HG03039 (cell line): Measurements from ENCODE around the gene AMN.

Experiments used
- ATAC-seq: cut with Tn5 transposase; IDR thresholded peaks from one replicate; pipeline ENCODE4 v1.9.1; 2021; ENCODE audit warnings: mild to moderate bottlenecking, moderate library complexity; ENCODE audit not compliant: unreplicated experiment

Gene AMN

DNA sequence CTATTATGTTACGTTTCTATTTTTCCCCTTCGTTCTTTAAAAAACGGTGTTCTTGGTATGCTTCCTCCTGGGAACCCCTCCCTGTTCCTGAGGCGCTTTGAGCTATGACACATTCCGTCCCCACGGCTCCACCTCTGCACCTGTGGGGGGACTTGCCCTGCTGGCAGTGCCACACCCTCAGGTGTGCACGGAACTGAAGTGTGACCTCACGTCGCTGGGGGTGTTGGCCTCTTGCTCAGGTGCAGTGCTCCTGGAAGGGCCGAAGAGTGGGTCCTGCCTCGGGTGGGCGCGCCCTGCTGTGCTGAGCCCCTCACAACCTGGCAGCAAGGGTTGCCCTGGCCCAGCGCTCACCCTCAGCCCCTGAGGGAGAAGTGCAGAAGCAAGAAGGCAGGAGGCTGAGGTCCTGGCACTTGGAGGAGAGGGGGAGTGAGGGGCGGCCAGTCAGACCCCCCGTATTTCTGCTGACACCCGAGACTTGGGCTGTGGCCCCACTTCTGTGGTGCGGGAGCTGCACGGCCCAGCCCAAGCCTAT is 4.9 kb downstream of the AMN start:
- no peak for ATAC-seq

GRCh38 chr14:102927878-102928411 is 5.5 kb downstream of the AMN start:
- ATAC-seq: no peak

DNA sequence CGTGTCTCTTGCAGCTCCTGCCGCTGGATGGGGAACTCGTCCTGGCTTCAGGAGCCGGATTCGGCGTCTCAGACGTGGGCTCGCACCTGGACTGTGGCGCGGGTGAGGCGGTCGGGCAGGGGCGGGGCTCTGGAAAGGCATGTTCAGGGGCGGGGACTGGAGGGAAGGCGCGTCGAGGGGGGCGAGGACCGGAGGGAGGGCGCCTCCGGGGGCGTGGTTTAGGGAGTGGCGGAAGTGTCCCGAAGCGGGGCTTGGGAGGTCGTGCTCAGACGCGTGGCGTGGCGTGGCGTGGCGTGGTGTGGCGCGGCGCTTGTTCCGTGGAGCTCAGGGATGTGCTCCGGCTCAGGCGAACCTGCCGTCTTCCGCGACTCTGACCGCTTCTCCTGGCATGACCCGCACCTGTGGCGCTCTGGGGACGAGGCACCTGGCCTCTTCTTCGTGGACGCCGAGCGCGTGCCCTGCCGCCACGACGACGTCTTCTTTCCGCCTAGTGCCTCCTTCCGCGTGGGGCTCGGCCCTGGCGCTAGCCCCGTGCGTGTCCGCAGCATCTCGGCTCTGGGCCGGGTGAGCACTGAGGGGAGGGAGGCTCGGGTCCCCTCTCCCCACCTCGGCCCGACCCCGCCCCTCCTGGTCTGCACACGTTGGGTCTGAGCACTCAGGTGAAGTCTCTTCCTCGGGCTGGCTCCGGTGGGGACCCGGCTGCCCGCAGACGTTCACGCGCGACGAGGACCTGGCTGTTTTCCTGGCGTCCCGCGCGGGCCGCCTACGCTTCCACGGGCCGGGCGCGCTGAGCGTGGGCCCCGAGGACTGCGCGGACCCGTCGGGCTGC is 6.2 kb downstream of the AMN start:
- no peak for ATAC-seq

- ATAC-seq: no peak
These were observed 7.0 kb downstream of the AMN start for GRCh38 chr14:102929241-102930137.

DNA sequence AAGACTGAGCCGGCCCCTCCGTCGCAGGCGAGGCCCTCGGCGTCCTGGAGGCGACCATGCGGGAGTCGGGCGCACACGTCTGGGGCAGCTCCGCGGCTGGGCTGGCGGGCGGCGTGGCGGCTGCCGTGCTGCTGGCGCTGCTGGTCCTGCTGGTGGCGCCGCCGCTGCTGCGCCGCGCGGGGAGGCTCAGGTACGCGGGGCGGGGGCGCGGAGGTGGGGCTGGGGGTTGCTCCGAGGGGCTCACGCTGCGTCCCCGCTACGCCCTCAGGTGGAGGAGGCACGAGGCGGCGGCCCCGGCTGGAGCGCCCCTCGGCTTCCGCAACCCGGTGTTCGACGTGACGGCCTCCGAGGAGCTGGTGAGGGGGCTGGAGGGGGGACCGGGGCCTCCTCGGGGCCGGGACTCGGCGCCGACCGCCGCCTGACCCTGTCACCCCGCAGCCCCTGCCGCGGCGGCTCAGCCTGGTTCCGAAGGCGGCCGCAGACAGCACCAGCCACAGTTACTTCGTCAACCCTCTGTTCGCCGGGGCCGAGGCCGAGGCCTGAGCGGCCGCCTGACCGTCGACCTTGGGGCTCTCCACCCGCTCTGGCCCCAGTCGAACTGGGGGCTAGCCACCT is 7.8 kb downstream of the AMN start:
- no peak for ATAC-seq

- ATAC-seq: no peak
These were observed 8.5 kb downstream of the AMN start for GRCh38 chr14:102930753-102931579.

GRCh38 chr14:102931580-102932285 is 9.3 kb downstream of the AMN start:
- ATAC-seq: no peak

DNA sequence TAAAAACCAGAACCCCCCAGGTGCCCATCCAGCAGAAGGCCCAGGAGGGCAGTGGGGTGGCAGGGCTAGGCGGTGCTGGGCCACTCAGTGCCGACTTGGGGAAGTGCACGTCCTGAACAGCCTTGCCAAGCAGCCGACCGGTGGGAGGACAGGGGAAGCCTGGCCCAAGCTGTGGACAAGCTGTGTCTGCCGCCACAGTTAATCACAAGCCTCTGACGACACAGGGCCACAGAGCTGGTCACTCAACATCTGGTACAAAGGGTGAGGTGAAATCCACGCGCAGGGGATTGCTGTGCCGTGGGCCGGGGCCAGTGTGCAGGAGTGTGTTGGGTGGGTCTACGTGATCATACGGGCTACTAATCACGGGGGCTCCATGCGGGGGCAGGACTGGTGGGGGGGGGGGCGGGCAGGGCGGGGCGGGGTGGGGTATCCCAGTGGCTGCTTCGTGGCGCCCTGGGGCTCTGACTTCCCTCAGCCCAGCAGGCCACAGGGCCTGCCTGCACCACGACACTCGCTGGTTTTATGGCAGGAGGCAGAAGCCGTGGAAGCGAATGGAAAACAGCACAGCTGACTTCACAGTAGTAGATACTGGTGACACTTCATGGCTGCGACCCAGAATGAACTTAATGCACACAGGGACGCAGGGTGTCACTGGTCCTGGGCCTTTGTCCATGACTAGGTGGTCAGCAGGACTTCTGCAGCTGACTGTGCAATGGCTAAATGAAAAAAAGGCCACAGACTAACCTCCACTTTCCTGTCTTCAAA is 10.2 kb downstream of the AMN start:
- no peak for ATAC-seq

DNA sequence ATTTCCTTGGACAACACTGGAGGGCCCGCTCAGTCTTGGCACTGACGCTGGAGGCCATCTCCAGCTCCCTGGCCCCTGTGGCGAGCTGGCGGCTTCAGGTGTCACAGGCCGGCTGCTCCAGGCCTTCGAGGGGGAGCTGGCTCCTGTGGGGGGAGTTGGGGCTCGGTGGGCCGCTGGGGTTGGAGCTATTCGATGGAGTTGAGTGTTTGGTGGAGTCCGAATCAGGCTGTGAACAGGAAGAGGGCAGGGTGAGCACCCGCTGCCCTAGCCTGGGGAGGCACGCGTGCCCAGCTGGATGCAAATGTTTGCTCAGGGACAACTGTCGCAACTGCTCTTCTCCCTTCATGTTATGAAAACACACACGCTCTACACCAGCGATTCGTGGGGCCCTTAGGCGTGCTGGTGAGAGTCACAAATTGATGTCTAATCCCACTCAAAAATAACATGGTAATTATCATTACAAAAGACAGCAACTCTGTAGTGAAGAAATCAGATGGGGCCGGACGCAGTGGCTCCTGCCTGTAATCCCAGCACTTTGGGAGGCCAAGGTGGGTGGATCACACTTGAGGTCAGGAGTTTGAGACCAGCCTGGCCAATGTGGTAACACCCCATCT is 11.3 kb downstream of the AMN start:
- no peak for ATAC-seq

DNA sequence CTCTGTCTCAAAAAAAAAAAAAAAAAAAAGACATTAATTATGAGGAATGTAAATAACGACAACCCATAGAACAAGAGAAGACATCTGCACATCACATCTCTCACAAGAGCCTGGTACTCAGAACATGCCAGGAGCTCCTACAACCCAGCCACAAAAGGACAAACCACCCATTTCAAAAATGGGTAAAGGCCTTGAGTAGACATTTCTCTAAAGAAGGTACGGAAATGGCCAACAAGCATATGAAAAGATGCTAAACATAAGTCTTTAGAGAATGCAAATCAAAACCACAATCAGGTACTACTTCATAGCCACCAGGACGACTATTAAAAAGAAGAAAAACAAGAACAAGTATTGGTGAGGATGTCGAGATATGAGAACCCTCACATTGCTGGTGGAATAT is 13.3 kb downstream of the AMN start:
- ATAC-seq: no peak

GRCh38 chr14:102937331-102938175 is 15.1 kb downstream of the AMN start:
- ATAC-seq: no peak

GRCh38 chr14:102938191-102938590 is 15.7 kb downstream of the AMN start:
- no peak for ATAC-seq

DNA sequence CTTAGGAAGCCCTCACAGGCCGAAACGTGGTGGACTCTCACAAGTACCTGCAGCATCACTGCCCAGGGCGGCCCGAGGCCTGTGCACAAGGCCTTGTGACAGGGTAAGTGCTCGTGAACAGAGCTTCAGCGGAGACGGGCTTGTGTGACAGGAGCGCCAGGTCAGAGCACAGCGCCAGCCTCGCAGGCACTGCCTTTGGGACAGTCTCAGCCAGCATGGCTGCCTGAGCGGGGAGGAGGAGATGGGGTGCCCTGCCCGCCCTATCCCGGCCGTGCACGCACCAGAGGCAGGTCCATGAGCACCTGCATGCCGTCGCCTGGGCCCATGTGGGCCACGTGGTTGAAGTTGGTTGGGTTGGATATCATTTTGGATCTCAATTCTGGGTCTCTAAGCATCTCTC is 16.9 kb downstream of the AMN start:
- ATAC-seq: no peak

- no peak for ATAC-seq
These were observed 17.5 kb downstream of the AMN start for GRCh38 chr14:102939820-102940561.

DNA sequence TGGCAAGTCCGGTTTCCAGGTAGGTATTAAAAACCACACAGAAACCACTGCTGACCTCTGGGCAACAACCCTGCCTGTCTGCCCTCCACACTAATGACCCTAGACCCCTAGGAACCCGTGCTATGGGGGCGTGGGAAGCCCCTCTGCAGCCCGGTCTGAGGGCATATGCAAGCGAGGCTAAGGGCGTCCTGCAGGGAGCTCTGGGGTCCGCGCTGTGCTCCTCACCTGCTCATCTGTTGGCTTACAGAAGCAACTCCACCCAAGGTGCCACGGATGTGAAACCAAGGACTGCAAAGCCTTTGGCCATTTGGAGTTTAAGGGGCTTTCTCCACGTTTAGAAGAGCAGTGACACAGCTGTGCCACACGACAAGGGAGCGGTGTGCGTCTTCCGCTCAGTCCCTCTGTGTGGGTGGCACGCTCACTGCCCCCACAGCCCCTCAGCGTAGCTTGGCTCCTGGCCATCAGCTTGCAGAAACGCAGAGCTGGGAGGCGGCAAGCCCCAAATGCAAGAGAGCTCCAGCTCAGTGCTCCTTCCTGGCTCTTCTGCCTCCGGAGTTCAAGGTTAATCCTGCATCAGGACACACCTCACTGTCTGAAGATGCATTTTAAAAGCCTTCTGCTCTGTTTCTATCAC is 18.4 kb downstream of the AMN start:
- no peak for ATAC-seq

- no peak for ATAC-seq
These were observed 19.1 kb downstream of the AMN start for GRCh38 chr14:102941419-102942011.
